ENCODE results near the gene CPEB1.
"Not testable (repeated sequence)": the region's sequence is repeated elsewhere in the genome, so short reads cannot be mapped to it uniquely, and the experiment has no call there.

Gene CPEB1

GRCh38 chr15:82662641-82663040 lies 15.5 kb upstream of the CPEB1 start:
- no peak overlapping the region for H3K4me3 Mint-ChIP-seq
- intact Hi-C loops (cut with micrococcal nuclease), result loop anchor here (5.0 kb wide), 1 partner anchor 45 kb away; the partner anchor contains the start of gene AP3B2
- no peaks in the 10 kb centered on the region for H3K27me3 Mint-ChIP-seq

DNA sequence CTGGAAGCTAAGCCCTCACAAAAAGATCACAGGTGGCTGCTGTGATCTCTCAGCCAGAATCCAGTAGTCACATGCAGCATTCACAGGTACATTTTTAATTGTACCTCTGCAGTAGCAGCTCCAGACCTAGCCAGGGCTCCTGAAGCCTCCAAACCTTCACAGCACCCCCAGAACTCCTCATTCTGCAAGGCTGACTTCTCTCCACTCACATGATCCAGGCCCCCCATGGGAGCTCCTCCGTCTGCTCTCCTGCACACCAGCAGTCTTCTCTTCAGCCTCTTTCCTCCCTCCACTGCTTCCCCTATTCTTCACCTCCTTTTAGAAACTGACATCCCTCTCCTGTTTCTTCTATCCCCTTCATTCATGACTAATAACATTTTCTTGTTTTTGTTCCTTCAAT lies 13.2 kb upstream of the CPEB1 start:
- Mint-ChIP-seq H3K4me1 (ENCODE audit: low read depth) (no peaks in the 10 kb centered on the region), H3K9me3 (no peaks in the 10 kb centered on the region), H3K4me3 (no peak overlapping the region), H3K27ac (no peak overlapping the region), H3K27me3 (no peaks in the 10 kb centered on the region), H3K36me3 (ENCODE audit: low read depth) (no peaks in the 10 kb centered on the region)
- intact Hi-C loops (cut with micrococcal nuclease), result loop anchor here (5.0 kb wide), 1 partner anchor 47 kb away; the partner anchor contains the start of gene AP3B2

More at GRCh38 chr15:82662641-82663040, 15.5 kb upstream of the CPEB1 start:
- H3K9me3 Mint-ChIP-seq, result no peaks in the 10 kb centered on the region
- H3K27ac Mint-ChIP-seq, result no peak overlapping the region
- no peaks in the 10 kb centered on the region for H3K4me1 Mint-ChIP-seq (ENCODE audit: low read depth)
- H3K36me3 Mint-ChIP-seq (ENCODE audit: low read depth), result no peaks in the 10 kb centered on the region

DNA sequence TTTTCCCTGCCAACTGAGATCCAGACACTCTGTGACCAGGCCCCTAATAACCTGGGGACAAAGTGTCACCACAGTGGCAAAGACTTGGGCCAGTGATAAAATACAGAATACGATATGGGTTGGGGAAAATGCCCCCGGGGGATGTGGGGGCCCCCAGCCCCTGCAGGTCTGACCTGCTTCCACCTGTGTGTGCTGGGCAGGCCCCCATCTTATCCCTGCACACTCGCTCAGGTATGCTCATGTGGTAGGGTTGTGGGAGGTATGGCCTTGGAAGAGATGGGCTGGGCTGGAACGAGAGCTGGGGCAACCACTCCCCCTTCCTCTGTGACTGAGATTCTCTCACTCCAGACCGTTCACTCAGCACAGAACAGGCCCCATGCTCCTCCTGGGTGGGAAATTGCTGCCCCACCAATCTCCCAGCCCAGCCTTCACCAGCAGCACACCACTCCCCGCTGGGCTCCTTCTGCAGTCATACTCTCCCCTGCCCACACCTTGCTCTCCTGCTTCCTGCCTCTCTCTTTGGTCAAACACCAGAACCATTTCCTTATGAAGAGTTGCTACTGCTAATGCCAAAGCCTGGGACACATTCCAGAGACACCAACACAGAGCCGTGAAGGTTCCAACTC lies 9.6 kb upstream of the CPEB1 start:
- Mint-ChIP-seq H3K36me3 (ENCODE audit: low read depth) (no peaks in the 10 kb centered on the region), H3K27ac (no peak overlapping the region), H3K4me1 (ENCODE audit: low read depth) (no peaks in the 10 kb centered on the region), H3K4me3 (no peak overlapping the region), H3K9me3 (no peaks in the 10 kb centered on the region), H3K27me3 (peaks cover 8% of the 10 kb centered on the region)
- intact Hi-C loops (cut with micrococcal nuclease), result no loop called here

DNA sequence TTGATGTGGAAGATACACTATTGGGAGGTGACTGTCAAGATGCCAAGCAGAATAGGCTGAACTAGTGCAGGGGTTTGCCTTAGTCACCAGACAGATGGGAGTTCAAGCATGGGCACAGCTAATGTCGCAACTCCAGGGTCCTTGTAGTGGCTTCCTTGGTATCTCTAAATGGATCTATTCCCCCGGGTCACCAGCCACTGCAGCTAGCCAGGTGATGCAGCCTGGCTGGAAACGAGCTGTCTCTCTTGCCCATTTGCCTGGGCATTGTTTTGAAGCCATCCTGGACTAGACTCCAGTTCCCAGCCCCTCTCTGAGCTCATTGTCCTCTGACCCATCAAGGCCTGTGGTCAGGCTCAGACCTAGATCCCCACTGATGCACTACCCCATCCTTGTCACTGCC lies 8.4 kb upstream of the CPEB1 start:
- H3K36me3 Mint-ChIP-seq (ENCODE audit: low read depth), result no peaks in the 10 kb centered on the region
- intact Hi-C loops (cut with micrococcal nuclease), result no loop called here
- no peaks in the 10 kb centered on the region for H3K4me1 Mint-ChIP-seq (ENCODE audit: low read depth)
- H3K4me3 Mint-ChIP-seq, result no peak overlapping the region
- no peak overlapping the region for H3K27ac Mint-ChIP-seq
- H3K9me3 Mint-ChIP-seq, result no peaks in the 10 kb centered on the region
- peaks cover 17% of the 10 kb centered on the region for H3K27me3 Mint-ChIP-seq

GRCh38 chr15:82653483-82654168 lies 6.5 kb upstream of the CPEB1 start:
- Mint-ChIP-seq H3K27ac (no peak overlapping the region), H3K4me3 (no peak overlapping the region), H3K36me3 (ENCODE audit: low read depth) (no peaks in the 10 kb centered on the region), H3K9me3 (no peaks in the 10 kb centered on the region), H3K4me1 (ENCODE audit: low read depth) (no peaks in the 10 kb centered on the region), H3K27me3 (peaks cover 34% of the 10 kb centered on the region)
- intact Hi-C loops (cut with micrococcal nuclease), result no loop called here

- peaks cover 5% of the 10 kb centered on the region for H3K4me1 Mint-ChIP-seq (ENCODE audit: low read depth)
- intact Hi-C loops (cut with micrococcal nuclease), result no loop called here
- H3K4me3 Mint-ChIP-seq, result no peak overlapping the region
- H3K27me3 Mint-ChIP-seq, result peaks cover 47% of the 10 kb centered on the region
- no peak overlapping the region for H3K27ac Mint-ChIP-seq
- no peaks in the 10 kb centered on the region for H3K36me3 Mint-ChIP-seq (ENCODE audit: low read depth)
- H3K9me3 Mint-ChIP-seq, result no peaks in the 10 kb centered on the region
Observed at GRCh38 chr15:82651708-82652107, 4.5 kb upstream of the CPEB1 start.

- Mint-ChIP-seq H3K4me1 (ENCODE audit: low read depth) (peaks cover 5% of the 10 kb centered on the region), H3K36me3 (ENCODE audit: low read depth) (no peaks in the 10 kb centered on the region), H3K4me3 (no peak overlapping the region), H3K9me3 (no peaks in the 10 kb centered on the region), H3K27ac (no peak overlapping the region), H3K27me3 (peaks cover 63% of the 10 kb centered on the region)
- intact Hi-C loops (cut with micrococcal nuclease), result no loop called here
Observed at GRCh38 chr15:82650046-82650670, 3.0 kb upstream of the CPEB1 start.

GRCh38 chr15:82649226-82649999 lies 2.2 kb upstream of the CPEB1 start:
- intact Hi-C loops (cut with micrococcal nuclease), result no loop called here
- H3K4me3 Mint-ChIP-seq, result no peak overlapping the region
- H3K27ac Mint-ChIP-seq, result no peak overlapping the region
- no peaks in the 10 kb centered on the region for H3K36me3 Mint-ChIP-seq (ENCODE audit: low read depth)
- peaks cover 5% of the 10 kb centered on the region for H3K4me1 Mint-ChIP-seq (ENCODE audit: low read depth)
- H3K27me3 Mint-ChIP-seq, result peaks cover 69% of the 10 kb centered on the region
- no peaks in the 10 kb centered on the region for H3K9me3 Mint-ChIP-seq

GRCh38 chr15:82648257-82649103 lies 1.3 kb upstream of the CPEB1 start:
- Mint-ChIP-seq H3K9me3 (no peaks in the 10 kb centered on the region), H3K4me3 (peak overlapping the region; percentile 56)

DNA sequence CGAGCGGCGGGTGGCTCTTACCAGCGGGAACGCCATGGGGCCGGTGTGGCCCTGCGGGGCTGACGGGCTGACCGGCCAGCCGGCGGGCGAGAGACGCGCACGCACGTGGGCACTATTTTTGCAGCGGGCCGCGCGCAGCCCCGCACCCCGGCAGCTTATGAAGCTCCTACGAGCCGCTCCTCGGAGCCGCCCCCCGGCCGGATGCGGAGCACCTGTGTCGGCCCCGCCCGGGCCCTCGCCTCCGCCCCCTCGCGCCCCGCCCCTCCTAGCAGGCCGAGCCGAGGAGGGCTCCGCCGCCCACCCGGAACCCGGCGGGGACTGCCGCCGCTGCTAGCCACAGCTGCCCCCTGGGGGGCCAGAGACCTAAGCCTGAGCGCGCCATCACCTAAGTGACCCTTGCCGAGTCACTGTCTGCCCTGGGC lies 683 bp upstream of the CPEB1 start:
- Mint-ChIP-seq H3K4me3 (peak overlapping the region; percentile 56), H3K27ac (no peak overlapping the region), H3K36me3 (ENCODE audit: low read depth) (no peaks in the 10 kb centered on the region), H3K4me1 (ENCODE audit: low read depth) (peaks cover 5% of the 10 kb centered on the region), H3K27me3 (peaks cover 76% of the 10 kb centered on the region), H3K9me3 (no peaks in the 10 kb centered on the region)
- intact Hi-C loops (cut with micrococcal nuclease), result no loop called here

More at GRCh38 chr15:82648257-82649103, 1.3 kb upstream of the CPEB1 start:
- Mint-ChIP-seq H3K4me1 (ENCODE audit: low read depth) (peaks cover 5% of the 10 kb centered on the region), H3K27me3 (peaks cover 72% of the 10 kb centered on the region), H3K36me3 (ENCODE audit: low read depth) (no peaks in the 10 kb centered on the region), H3K27ac (no peak overlapping the region)
- intact Hi-C loops (cut with micrococcal nuclease), result no loop called here

DNA sequence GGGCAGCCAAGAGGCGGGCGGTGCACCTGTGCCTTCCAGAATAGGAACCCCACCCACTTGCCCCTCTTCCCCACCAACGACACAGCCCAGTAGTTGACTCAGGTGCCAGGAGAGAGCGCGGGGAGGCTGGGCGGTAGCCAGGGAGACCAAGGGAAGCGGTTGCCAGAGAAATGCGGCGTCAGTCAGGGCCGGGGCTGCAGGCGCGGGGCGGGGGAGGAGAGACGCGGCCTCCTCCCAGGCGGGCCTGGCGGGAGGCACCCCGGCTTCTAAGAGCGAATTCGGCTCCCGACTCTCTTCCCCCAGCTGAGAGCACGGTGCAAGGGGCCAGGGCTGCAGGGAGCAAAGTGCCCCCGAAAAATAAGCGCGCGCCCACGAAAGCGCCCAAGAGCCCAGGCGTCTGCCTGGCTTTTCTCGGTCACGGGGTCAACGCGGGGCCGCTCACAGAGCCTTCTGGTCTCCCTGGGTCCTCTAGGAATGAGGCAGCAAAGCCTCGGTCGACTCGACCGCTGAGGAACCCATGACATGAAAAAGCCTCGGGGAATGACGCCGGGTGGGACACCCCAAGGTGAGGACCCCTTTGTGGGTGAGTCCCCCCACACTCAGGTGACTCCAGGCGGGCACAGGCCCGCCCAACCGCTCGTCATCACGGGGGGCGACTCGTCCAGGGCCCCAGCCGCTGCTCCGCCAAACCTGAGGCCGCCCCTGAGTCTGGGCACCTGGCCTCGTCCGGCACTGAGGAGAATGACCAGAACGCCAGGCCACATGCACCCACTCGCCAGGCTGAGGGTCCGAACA lies 716 bp downstream of the CPEB1 start:
- peak overlapping the region; percentile 57 for H3K4me3 Mint-ChIP-seq
- no peaks in the 10 kb centered on the region for H3K9me3 Mint-ChIP-seq
- peaks cover 81% of the 10 kb centered on the region for H3K27me3 Mint-ChIP-seq
- H3K36me3 Mint-ChIP-seq (ENCODE audit: low read depth), result no peaks in the 10 kb centered on the region
- intact Hi-C loops (cut with micrococcal nuclease), result no loop called here
- H3K27ac Mint-ChIP-seq, result no peak overlapping the region
- peaks cover 5% of the 10 kb centered on the region for H3K4me1 Mint-ChIP-seq (ENCODE audit: low read depth)

- H3K27me3 Mint-ChIP-seq, result peaks cover 84% of the 10 kb centered on the region
- H3K27ac Mint-ChIP-seq; H3K4me3 Mint-ChIP-seq; H3K4me1 Mint-ChIP-seq (ENCODE audit: low read depth); intact Hi-C loops (cut with micrococcal nuclease); H3K9me3 Mint-ChIP-seq; H3K36me3 Mint-ChIP-seq (ENCODE audit: low read depth): not testable (repeated sequence)
Observed at GRCh38 chr15:82644967-82645852, 2.0 kb downstream of the CPEB1 start.
